ENCODE data around the gene GJD2.
A peak's percentile ranks its signal among the peaks of the same experiment; 100 is the strongest.

The GJD2 gene

DNA sequence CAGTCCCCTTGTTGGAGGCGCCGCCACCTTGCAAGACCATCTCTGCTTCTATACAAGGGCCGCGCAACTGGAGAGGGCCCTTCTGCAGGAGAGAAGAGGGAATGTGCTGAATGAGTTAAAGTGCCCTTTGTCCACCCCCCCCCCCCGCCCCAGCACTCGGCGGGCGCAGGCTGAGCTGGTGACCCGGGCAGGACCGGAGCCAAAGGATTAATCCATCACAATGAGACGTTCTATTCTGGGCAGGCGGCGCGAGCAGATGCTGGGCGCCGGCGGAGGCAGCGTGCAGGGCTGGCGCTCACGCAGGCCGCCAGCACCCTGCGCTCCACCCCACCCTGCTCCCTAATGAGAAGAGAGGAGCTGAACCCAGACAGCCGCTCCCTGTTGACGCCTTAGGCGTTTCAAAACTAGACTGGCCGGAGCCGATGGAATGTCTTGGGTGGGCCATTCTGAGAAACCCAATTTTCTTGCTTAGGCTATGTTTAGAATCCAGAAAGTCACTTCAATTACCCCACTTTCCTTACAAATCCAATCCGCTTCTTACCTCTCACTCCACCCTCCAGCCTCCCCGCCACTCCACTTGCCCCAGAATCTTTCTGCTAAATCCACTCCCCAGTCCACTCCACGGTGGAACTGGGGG, 32.9 kb downstream of the GJD2 start:
- DNase-seq, result peak; percentile 60 to 64

- DNase-seq, result no peak
Measured at GRCh38 chr15:34721157-34721801, 33.5 kb downstream of the GJD2 start.

DNA sequence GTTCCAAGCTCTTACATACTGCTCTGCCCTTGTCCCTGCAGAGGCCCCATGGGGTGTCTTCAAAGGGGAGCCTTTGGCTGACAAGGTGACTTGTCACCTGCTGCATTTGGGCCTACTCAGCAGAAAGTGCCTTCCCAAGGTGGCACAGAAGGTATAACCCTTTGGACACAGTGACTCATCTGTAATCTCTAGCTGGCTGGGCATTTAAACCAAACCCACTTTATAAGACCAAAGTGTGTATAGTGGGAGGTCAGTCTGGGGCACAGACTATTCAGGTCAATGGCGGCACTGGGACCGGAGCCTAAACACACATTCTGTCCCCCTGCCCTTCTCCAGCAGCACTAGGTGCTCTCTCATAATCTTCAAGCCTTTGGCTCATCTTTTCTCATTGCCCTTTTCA, 35.1 kb downstream of the GJD2 start:
- DNase-seq, result no peak

GRCh38 chr15:34718681-34719665, 35.8 kb downstream of the GJD2 start:
- no peak for DNase-seq

DNA sequence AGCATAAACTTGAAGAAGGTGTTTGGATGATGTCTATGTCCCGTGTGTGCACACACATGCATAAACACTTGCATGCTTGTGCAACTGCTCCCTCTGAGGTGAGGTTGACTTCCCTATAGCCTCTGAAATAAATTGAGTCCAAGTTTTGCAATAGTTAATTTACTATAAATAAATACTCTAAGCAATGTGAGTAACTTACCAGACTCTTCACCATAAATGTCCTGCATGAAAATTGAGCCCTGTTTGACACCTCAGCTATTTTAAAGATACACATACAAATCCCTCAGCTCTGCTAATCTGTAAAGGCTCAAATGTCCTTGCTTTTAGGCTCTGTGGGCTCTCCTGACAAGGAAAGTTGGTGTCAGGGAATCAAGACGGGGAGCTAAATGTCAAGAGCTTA, 37.1 kb downstream of the GJD2 start:
- DNase-seq, result no peak

GRCh38 chr15:34716111-34716510, 38.7 kb downstream of the GJD2 start:
- no peak for DNase-seq

DNA sequence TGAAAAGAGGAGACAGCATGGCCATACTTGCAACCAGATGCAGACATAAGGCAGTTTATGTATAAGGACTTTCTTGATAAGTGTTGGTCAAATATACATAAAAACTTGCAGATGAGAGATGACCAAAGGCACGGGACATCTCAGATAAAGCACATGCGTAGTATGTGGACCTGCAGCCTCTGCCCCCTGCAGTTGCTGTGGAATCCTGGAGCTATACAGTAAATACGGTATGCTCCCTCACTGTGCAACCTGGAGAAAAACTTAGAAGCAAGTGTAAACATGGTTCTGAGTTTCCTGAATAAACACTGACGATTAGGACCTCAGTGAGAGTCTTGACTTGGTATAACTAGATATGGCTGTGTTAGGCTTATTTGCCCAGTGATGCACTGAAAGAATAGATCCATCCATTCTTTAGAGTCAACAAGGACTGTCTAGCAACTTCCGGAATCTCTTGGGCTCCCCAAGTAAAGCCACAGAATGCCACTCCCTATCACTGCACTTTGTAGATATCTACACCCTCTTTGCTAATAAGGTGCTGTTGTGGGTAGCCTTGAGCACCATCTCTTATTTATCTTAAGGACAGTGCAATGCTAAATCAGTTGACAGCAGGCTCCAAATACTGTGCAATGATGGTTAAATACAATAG, 40.2 kb downstream of the GJD2 start:
- DNase-seq, result no peak

DNA sequence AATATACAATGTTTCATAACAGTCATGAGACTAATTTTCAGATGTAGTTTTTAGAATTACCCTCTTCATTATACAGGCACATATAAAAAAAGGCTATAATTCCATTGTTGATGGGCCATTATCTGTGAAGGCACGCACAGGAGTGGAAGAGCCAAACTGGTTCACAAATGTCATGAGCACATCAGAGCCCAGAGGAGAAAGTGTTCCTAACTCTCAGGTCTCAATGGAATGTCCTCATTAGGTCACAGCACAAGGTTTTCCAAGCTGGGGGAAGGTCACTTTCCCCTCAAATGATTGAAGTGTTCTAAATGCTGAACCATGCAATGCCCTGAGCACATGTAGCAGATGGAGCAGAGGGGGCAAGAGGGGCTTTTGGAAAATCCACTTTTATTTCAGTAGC, 41.2 kb downstream of the GJD2 start:
- DNase-seq, result no peak

- DNase-seq, result no peak
Measured at GRCh38 chr15:34709866-34710265, 44.9 kb downstream of the GJD2 start.

GRCh38 chr15:34708422-34708821, 46.4 kb downstream of the GJD2 start:
- peak; percentile 32 to 53 for DNase-seq

DNA sequence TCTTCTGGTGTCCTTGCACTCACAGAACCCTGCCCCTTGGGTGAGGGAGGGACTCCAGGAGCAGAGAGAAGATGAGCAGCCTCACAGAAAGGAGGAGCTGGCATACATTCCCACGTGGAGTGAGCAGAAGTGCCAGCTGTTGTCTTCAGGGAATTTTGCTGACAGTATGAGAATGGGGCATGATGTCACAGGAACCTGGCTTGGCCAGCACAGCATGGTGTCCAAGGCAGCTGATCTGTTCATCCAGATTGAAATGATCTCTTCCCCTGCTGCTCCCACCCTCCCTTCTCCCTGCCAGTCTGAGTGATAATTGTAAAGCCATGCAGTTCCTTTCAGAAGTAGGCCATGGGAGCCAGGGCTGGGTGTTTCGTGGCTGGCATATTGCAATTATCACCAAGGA, 53.3 kb downstream of the GJD2 start:
- no peak for DNase-seq
